GM12891 (cell line): ENCODE measurements around the gene GCC2.

Source experiments
- POLR2A ChIP-seq: IDR thresholded peaks from 2 replicates; pipeline ENCODE4 v1.6.1; 2011; ENCODE audit warnings: low read depth, low read length, control low read depth
- POLR2AphosphoS5 ChIP-seq: IDR thresholded peaks from 2 replicates; pipeline ENCODE4 v1.6.1; 2011; ENCODE audit warnings: low read depth, low read length, control low read depth
- POU2F2 ChIP-seq: IDR thresholded peaks from 2 replicates; pipeline ENCODE4 v1.6.1; 2011; ENCODE audit warnings: low read depth, mild to moderate bottlenecking, control low read depth, low read length, moderate library complexity
- SPI1 ChIP-seq: IDR thresholded peaks from 2 replicates; pipeline ENCODE4 v1.6.1; 2011; ENCODE audit warnings: low read depth, low read length, control low read depth
- TAF1 ChIP-seq: IDR thresholded peaks from 2 replicates; pipeline ENCODE4 v1.6.1; 2011; ENCODE audit warnings: low read depth, low read length, control low read depth

GRCh38 chr2:108491848-108492247, 42.8 kb downstream of the GCC2 start:
- TF ChIP-seq SPI1: no peak
- TF ChIP-seq POU2F2: no peak
- no peak for TF ChIP-seq POLR2A
- TF ChIP-seq POLR2AphosphoS5: no peak
- no peak for TF ChIP-seq TAF1
